ENCODE data around the gene TRMT11. TPM values are rescaled to one million over a fixed set of nuclear protein-coding genes. Genes with fewer than 3 reads are reported as not detected.

The TRMT11 gene
- total and polyA plus RNA-seq, 2 of the 8 experiments (the other 6 are each of a cell fraction or from before 2014, with no cell fraction given) = 19.7 to 32.4 TPM

DNA sequence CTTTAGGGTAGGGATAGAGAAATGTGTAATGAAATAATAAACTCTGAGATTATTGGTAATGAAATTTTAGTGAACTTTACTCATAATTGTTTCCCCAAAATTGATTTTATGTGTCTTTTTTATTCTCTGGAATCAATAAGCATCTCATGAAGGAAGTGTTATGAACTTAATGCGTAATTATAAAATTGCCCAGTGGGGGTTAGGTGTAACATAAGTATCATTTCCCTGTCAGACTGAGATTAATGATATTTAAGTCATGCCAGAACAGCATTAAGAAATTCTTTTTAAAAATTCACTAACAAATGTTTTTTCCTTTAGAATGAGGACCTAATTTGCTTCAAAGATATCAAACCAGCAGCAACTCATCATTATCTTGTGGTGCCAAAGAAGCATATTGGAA is 19.8 kb upstream of the TRMT11 start (continued):
- TF ChIP-seq ATF2 (IDR thresholded peaks at IDR 0.05; ENCODE audit: low read length) (no peak), EP300 (IDR thresholded peaks at IDR 0.05; ENCODE audit: borderline replicate concordance in 1 of 2, low read depth in 2 of 2, low read length in 2 of 2) (no peak), TBP (IDR thresholded peaks at IDR 0.05; ENCODE audit: low read depth, low read length) (no peak), RBBP5 (IDR thresholded peaks at IDR 0.05; ENCODE audit: borderline replicate concordance, low read depth, low read length) (no peak), SP2 (IDR thresholded peaks at IDR 0.05; ENCODE audit: low read length) (no peak), SIRT6 (IDR thresholded peaks at IDR 0.05; ENCODE audit: low read length) (no peak), POLR2AphosphoS5 (IDR thresholded peaks at IDR 0.05; ENCODE audit: low read depth, low read length) (no peak), POU5F1 (IDR thresholded peaks at IDR 0.05; ENCODE audit: low read depth, low read length) (no peak), PHF8 (conservative IDR thresholded peaks at IDR 0.05; ENCODE audit: low read depth, low read length) (no peak)
